Fibroblast of the aortic adventitia (primary cell): ENCODE measurements around the gene ANO2. TPM values are rescaled to one million over a fixed set of nuclear protein-coding genes. Genes with fewer than 3 reads are reported as not detected.

Experiments used
- DNase-seq: peaks from one replicate; pipeline ENCODE4 v3.0.0-alpha.2; 2010; ENCODE audit warnings: low read depth
- H3K4me3 ChIP-seq: 2 replicates; pipeline ENCODE4 v1.5.1; 2011; ENCODE audit warnings: low read depth, mild to moderate bottlenecking, control low read depth, low read length, moderate library complexity
- CTCF ChIP-seq: IDR thresholded peaks from 2 replicates; pipeline ENCODE4 v1.5.1; 2011; ENCODE audit warnings: mild to moderate bottlenecking, low read length, control low read depth, inconsistent platforms; ENCODE audit not compliant: insufficient read depth
- total RNA-seq: library from RNA; depleted of rRNA; stranded (reverse); fragments of >200 nt; gene quantifications from 2 replicates; pipeline ENCODE4 v1.2.3, GENCODE V29; 2012; ENCODE audit warnings: low replicate concordance

ANO2 gene
- total RNA-seq, 1 donor, result not detected

GRCh38 chr12:5952031-5952430 lies 7.0 kb upstream of the ANO2 start:
- TF ChIP-seq CTCF, result no peak
- H3K4me3 ChIP-seq, result no peak overlapping the region
- DNase-seq, result no peak

GRCh38 chr12:5948696-5949095 lies 3.6 kb upstream of the ANO2 start:
- no peak for TF ChIP-seq CTCF
- no peak overlapping the region for H3K4me3 ChIP-seq
- no peak for DNase-seq

GRCh38 chr12:5947006-5947405 lies 1.9 kb upstream of the ANO2 start:
- H3K4me3 ChIP-seq, result no peak overlapping the region
- TF ChIP-seq CTCF, result no peak
- DNase-seq, result no peak

GRCh38 chr12:5946388-5946787 lies 1.3 kb upstream of the ANO2 start:
- no peak overlapping the region for H3K4me3 ChIP-seq
- no peak for DNase-seq
- no peak for TF ChIP-seq CTCF

- peak; percentile 3 for DNase-seq
- peak overlapping the region; percentile 31 for H3K4me3 ChIP-seq
- no peak for TF ChIP-seq CTCF
These were observed 380 bp downstream of the ANO2 start for GRCh38 chr12:5944688-5945070.

- no peak overlapping the region for H3K4me3 ChIP-seq
- DNase-seq, result no peak
- TF ChIP-seq CTCF, result no peak
These were observed 1.0 kb downstream of the ANO2 start for GRCh38 chr12:5944053-5944452.

GRCh38 chr12:5941907-5942306 lies 3.2 kb downstream of the ANO2 start:
- TF ChIP-seq CTCF, result no peak
- no peak overlapping the region for H3K4me3 ChIP-seq
- DNase-seq, result no peak
